Brain microvascular endothelial cell (primary cell): ENCODE results near the gene SLC16A9.

ENCODE experiments used
- DNase-seq: peaks from one replicate; pipeline ENCODE4 v3.0.0-alpha.2; 2020
- H3K27ac ChIP-seq: fragments of 250-450 bp; sonication (Bioruptor Pico); 2 replicates; pipeline ENCODE4 v1.5.1; 2020; ENCODE audit warnings: mild to moderate bottlenecking, moderate library complexity
- H3K27me3 ChIP-seq: fragments of 250-450 bp; sonication (Bioruptor Pico); replicated peaks from 2 replicates; pipeline ENCODE4 v1.5.1; 2020; ENCODE audit warnings: mild to moderate bottlenecking
- H3K36me3 ChIP-seq: fragments of 250-450 bp; sonication (Bioruptor Pico); replicated peaks from 2 replicates; pipeline ENCODE4 v1.5.1; 2020; ENCODE audit warnings: mild to moderate bottlenecking
- H3K4me3 ChIP-seq: 2 replicates; pipeline ENCODE4 v1.5.1; 2011; ENCODE audit warnings: low read depth, mild to moderate bottlenecking, control low read depth, low read length, moderate library complexity
- in situ Hi-C: cut with HindIII; loops from 2 replicates; pipeline ENCODE4 v1.10.0; 2017; ENCODE audit warnings: low sequenced_read_pairs, low pct_ligation_motif_present
- TF ChIP-seq, protein P1 (sequence below): IDR thresholded peaks from 2 replicates; pipeline ENCODE4 v1.5.1; 2011; ENCODE audit warnings: low read depth, mild to moderate bottlenecking, moderate library complexity, low read length, control low read depth, inconsistent platforms; ENCODE audit errors: missing control alignments

Gene SLC16A9

DNA sequence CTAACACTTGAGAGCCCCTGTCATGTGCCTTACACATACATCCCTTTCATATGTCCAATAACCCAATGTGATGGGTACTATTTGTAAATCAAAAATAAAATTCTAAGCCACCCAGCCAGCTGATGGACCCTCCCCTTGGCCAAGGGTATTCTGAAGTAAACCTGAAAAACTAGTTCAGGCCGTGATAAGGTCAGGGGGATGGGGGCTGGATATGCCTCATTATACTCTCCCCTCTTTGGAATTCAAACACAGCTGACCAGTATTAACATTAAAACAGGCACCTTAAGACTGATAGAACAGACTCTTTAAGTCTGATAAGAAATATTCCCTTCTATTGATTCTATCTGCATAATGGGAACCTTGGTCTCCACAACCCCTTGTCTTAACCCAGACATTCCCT lies 51.9 kb downstream of the SLC16A9 start:
- no peaks in the 10 kb centered on the region for H3K36me3 ChIP-seq
- in situ Hi-C loops = no loop called here
- no peaks in the 10 kb centered on the region for H3K27me3 ChIP-seq
- TF ChIP-seq, protein P1, sequence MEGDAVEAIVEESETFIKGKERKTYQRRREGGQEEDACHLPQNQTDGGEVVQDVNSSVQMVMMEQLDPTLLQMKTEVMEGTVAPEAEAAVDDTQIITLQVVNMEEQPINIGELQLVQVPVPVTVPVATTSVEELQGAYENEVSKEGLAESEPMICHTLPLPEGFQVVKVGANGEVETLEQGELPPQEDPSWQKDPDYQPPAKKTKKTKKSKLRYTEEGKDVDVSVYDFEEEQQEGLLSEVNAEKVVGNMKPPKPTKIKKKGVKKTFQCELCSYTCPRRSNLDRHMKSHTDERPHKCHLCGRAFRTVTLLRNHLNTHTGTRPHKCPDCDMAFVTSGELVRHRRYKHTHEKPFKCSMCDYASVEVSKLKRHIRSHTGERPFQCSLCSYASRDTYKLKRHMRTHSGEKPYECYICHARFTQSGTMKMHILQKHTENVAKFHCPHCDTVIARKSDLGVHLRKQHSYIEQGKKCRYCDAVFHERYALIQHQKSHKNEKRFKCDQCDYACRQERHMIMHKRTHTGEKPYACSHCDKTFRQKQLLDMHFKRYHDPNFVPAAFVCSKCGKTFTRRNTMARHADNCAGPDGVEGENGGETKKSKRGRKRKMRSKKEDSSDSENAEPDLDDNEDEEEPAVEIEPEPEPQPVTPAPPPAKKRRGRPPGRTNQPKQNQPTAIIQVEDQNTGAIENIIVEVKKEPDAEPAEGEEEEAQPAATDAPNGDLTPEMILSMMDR = no peak
- H3K4me3 ChIP-seq = no peak overlapping the region
- no peak overlapping the region for H3K27ac ChIP-seq
- no peak for DNase-seq

DNA sequence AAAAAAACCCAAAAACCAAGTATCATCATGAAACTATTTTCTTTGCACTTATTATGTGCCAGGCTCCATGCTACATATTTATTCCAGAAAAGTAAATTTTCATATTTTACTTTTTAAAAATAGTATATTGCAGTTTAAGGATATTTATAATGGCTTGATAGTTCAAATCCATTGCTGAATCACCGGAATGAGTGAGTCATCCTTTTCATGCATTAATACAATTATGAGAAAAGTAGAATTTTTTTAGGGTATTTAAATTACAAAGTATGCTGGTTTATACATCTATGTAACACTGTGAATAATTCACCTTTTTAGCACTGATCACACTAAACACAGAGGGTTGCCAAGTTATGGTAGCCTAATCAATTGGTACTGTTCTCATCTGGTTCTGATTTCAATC lies 54.3 kb downstream of the SLC16A9 start:
- H3K36me3 ChIP-seq = no peaks in the 10 kb centered on the region
- DNase-seq = no peak
- TF ChIP-seq, protein P1 = no peak
- H3K4me3 ChIP-seq = no peak overlapping the region
- no peaks in the 10 kb centered on the region for H3K27me3 ChIP-seq
- in situ Hi-C loops = no loop called here
- no peak overlapping the region for H3K27ac ChIP-seq

DNA sequence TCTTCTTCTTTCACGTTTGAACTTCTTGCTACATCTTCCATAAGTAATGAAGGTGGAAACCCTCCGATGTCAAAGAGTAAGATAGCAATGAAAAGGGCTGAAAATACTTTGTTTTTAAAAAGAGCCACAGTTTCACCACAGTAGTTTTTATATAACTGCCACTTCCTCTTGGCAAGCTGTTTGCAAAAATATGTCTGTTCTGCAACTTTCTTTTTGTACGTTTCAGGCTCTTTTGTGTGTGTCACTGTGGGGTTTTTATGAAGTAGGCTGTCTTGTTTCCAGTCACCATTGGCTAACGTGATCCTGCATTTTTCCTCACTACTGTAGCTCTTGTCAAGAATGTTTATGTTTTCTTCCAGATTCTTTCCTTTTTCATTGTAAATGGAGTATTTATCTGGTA lies 55.6 kb downstream of the SLC16A9 start:
- Histone ChIP-seq H3K27ac (no peak overlapping the region), H3K4me3 (no peak overlapping the region), H3K36me3 (no peaks in the 10 kb centered on the region), H3K27me3 (no peaks in the 10 kb centered on the region)
- in situ Hi-C loops = no loop called here
- no peak for DNase-seq
- TF ChIP-seq, protein P1 = no peak

DNA sequence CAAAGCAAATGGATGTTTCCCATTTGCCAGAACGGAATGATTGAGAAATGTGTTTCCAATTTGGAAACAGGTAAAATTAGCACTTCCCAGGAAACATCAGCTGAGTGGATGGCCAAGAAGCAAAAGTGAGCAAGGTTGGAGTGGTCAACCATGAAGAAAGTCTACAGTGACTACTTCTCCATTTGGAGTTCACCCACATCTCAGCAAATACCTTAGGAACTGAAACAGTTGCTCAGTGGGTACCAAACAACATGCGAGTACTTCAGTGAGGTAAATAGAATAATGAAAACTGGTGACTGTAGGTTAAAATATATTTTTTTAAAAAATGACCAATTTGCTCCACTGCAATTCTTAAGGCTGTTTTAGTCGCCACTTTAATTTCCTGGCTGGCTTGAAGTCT lies 57.7 kb downstream of the SLC16A9 start:
- Histone ChIP-seq H3K36me3 (no peaks in the 10 kb centered on the region), H3K4me3 (no peak overlapping the region), H3K27ac (no peak overlapping the region), H3K27me3 (no peaks in the 10 kb centered on the region)
- TF ChIP-seq, protein P1 = no peak
- in situ Hi-C loops = no loop called here
- DNase-seq = no peak

DNA sequence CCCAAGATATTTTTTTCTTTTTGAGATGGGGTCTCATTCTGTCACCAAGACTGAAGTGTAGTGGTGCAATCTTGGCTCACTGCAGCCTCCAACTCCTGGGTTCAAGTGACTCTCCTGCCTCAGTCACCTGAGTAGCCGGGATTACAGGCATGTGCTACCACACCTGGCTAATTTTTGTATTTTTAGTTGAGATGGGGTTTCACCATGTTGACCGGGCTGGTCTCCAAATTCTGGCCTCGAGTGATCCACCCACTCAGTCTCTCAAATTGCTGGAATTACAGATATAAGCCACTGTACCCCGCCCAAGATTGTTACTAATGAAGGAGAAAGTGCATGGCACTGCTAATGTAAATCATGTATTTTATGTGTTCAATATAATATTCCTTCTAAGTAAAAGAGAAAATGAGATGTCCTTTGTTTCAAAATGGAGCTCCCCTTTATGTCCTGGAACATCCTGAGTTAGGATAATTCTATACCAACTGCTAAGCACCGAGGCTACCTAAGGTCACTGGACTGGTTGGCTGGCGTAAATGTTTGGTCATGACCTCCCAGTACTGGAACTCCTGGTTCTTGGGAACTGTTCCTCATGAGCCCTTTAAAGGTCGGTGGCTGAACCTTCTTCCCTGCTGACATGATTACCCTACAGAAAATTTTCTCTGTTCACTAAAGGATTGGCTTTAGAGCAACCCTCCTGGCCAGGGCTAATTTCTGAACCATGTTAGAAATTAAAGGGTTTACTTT lies 59.9 kb downstream of the SLC16A9 start:
- no peak overlapping the region for H3K27ac ChIP-seq
- TF ChIP-seq, protein P1 = no peak
- no peak for DNase-seq
- in situ Hi-C loops = no loop called here
- H3K4me3 ChIP-seq = no peak overlapping the region
- H3K36me3 ChIP-seq = no peaks in the 10 kb centered on the region
- no peaks in the 10 kb centered on the region for H3K27me3 ChIP-seq

DNA sequence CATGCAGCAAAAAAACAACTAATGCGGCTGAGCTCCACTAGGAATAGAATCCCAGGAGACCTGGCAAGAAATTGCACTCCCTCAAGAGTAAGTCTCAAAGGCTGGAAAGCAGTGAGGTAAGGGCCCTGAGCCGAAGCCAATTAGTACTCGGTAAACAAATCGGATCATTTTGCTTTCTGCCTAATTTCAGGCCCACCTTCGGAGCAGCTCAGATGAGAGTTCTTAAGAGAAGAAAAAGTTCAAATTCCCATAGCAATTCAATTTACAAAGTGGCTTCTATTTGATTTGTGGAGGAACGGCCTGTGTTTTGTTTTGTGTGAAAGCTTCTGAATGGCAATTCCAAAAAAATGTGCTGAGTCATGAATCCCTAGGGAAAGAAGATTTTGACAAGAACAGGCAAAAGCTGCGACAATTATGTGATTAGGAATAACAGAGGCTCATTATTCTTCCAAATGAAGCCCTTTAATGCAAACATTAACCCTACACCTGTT lies 60.9 kb downstream of the SLC16A9 start:
- Histone ChIP-seq H3K36me3 (no peaks in the 10 kb centered on the region), H3K4me3 (no peak overlapping the region), H3K27ac (no peak overlapping the region), H3K27me3 (no peaks in the 10 kb centered on the region)
- peak; percentile 37 for DNase-seq
- TF ChIP-seq, protein P1 = no peak
- in situ Hi-C loops = no loop called here
